H1 (cell line): ENCODE measurements around the gene MTFMT. TPM values are rescaled to one million over a fixed set of nuclear protein-coding genes. Genes with fewer than 3 reads are reported as not detected.

Source experiments
- CTCF ChIA-PET: fragments of 300-600 bp; sonication (Branson Sonifier 250); formaldehyde crosslinking; loops from one replicate; lab custom pipeline; 2021; ENCODE audit not compliant: partially characterized antibody; lab: Charles Lee
- POLR2A ChIA-PET: fragments of 300-600 bp; sonication (Branson Sonifier 250); formaldehyde crosslinking; loops from one replicate; lab custom pipeline; 2021; ENCODE audit warnings: inconsistent platforms; ENCODE audit not compliant: partially characterized antibody; lab: Charles Lee
- DNase-seq, 2 experiments: peaks; one replicate each; pipeline versions ENCODE4 v3.0.0 to v3.0.0-alpha.2; 2010 to 2022; ENCODE audit warnings: low spot score in 2 of 2, low read depth in 1 of 2, mixed read lengths in 1 of 2
- FAIRE-seq: peaks from 2 replicates; lab custom pipeline; 2011; peaks lifted over from hg19 to GRCh38; lab: Jason Lieb, UNC
- H2AFZ ChIP-seq: 2 replicates; pipeline ENCODE4 v1.8.1; 2012; ENCODE audit warnings: low read length, inconsistent platforms
- H2AK5ac ChIP-seq: 2 replicates; pipeline ENCODE4 v1.6.1; 2013; ENCODE audit warnings: low read depth, low read length
- H2BK120ac ChIP-seq: replicated peaks from 2 replicates; pipeline ENCODE3; 2013; ENCODE audit warnings: low read depth, low read length, inconsistent platforms
- H2BK12ac ChIP-seq: 2 replicates; pipeline ENCODE4 v1.6.1; 2013; ENCODE audit warnings: low read depth, low read length
- H2BK15ac ChIP-seq: 2 replicates; pipeline ENCODE4 v1.6.1; 2013; ENCODE audit warnings: low read length
- H2BK20ac ChIP-seq: 2 replicates; pipeline ENCODE4 v1.6.1; 2013; ENCODE audit warnings: low read length
- H2BK5ac ChIP-seq: 2 replicates; pipeline ENCODE4 v1.6.1; 2013; ENCODE audit warnings: low read depth, low read length
- H3K14ac ChIP-seq: 2 replicates; pipeline ENCODE4 v1.6.1; 2013; ENCODE audit warnings: inconsistent platforms; ENCODE audit not compliant: insufficient read length
- H3K18ac ChIP-seq: 2 replicates; pipeline ENCODE4 v1.6.1; 2013; ENCODE audit warnings: low read length; ENCODE audit errors: extremely low read depth
- H3K23ac ChIP-seq: 2 replicates; pipeline ENCODE4 v1.6.1; 2013; ENCODE audit warnings: inconsistent platforms; ENCODE audit not compliant: insufficient read length
- H3K23me2 ChIP-seq: 2 replicates; pipeline ENCODE4 v1.6.1; 2013; ENCODE audit warnings: low read depth, low read length
- H3K27ac ChIP-seq: 2 replicates; pipeline ENCODE4 v1.6.1; 2011; ENCODE audit warnings: low read depth, low read length, inconsistent platforms
- H3K27me3 ChIP-seq, 4 experiments: replicated peaks in 1 of 4; 1 replicate in 1 of 4; 2 replicates in 3 of 4; pipeline versions ENCODE4 v1.6.1 to v1.8.1; 2011 to 2013; ENCODE audit warnings: low read length in 3 of 4, mild to moderate bottlenecking in 3 of 4, inconsistent platforms in 2 of 4, mixed read lengths in 2 of 4, moderate library complexity in 1 of 4; ENCODE audit not compliant: control insufficient read depth in 3 of 4, insufficient read depth in 3 of 4; ENCODE audit errors: extremely low read depth in 1 of 4
- H3K36me3 ChIP-seq, 4 experiments: 2 replicates each; pipeline versions ENCODE4 v1.6.1 to v1.8.1; 2011 to 2013; ENCODE audit warnings: mild to moderate bottlenecking in 4 of 4, low read length in 3 of 4, moderate library complexity in 2 of 4, control low read depth in 1 of 4, inconsistent platforms in 1 of 4; ENCODE audit not compliant: insufficient read depth in 4 of 4, control insufficient read depth in 2 of 4
- H3K4ac ChIP-seq: replicated peaks from 2 replicates; pipeline ENCODE3; 2013; ENCODE audit warnings: low read length, low read depth, mixed read lengths, inconsistent platforms; ENCODE audit not compliant: insufficient read length
- H3K4me1 ChIP-seq, 4 experiments: replicated peaks in 1 of 4; 1 replicate in 1 of 4; 2 replicates in 3 of 4; pipeline versions ENCODE4 v1.6.1 to v1.8.1; 2011 to 2013; ENCODE audit warnings: low read length in 3 of 4, inconsistent platforms in 2 of 4, mixed read lengths in 1 of 4; ENCODE audit not compliant: insufficient read depth in 4 of 4, control insufficient read depth in 3 of 4
- H3K4me2 ChIP-seq, 2 experiments: 2 replicates each; pipeline versions ENCODE4 v1.6.1 to v1.8.1; 2011 to 2013; ENCODE audit warnings: low read depth in 2 of 2, low read length in 2 of 2, control low read depth in 1 of 2, inconsistent platforms in 1 of 2, mild to moderate bottlenecking in 1 of 2; ENCODE audit not compliant: insufficient read depth in 1 of 2
- H3K4me3 ChIP-seq, 4 experiments: fragments of 200-600, 300-600 bp in 1 of 4; sonication (generic), shearing (Covaris generic), sonication (Bioruptor Twin) in 1 of 4; 2 replicates each; pipeline versions ENCODE4 v1.5.1 to v1.8.1; 2011 to 2016; ENCODE audit warnings: low read length in 4 of 4, low read depth in 3 of 4, control low read depth in 2 of 4, inconsistent platforms in 2 of 4, mild to moderate bottlenecking in 2 of 4, mixed read lengths in 1 of 4, moderate library complexity in 1 of 4; ENCODE audit not compliant: insufficient read depth in 2 of 4; ENCODE audit errors: extremely low read depth in 1 of 4
- H3K56ac ChIP-seq: replicated peaks from 2 replicates; pipeline ENCODE3; 2013; ENCODE audit warnings: low read depth, mild to moderate bottlenecking, mixed read lengths, low read length, inconsistent platforms; ENCODE audit not compliant: insufficient read length
- H3K79me1 ChIP-seq: 2 replicates; pipeline ENCODE4 v1.6.1; 2013; ENCODE audit warnings: low read depth, low read length, control low read depth
- H3K79me2 ChIP-seq, 2 experiments: 2 replicates each; pipeline versions ENCODE4 v1.6.1 to v1.8.1; 2012 to 2013; ENCODE audit warnings: low read length in 2 of 2, mild to moderate bottlenecking in 2 of 2, inconsistent platforms in 1 of 2; ENCODE audit not compliant: insufficient read depth in 2 of 2, control insufficient read depth in 1 of 2
- H3K9ac ChIP-seq, 4 experiments: replicated peaks in 1 of 4; 1 replicate in 1 of 4; 2 replicates in 3 of 4; pipeline versions ENCODE4 v1.6.1 to v1.8.1; 2011 to 2013; ENCODE audit warnings: low read depth in 3 of 4, low read length in 3 of 4, control low read depth in 2 of 4, mild to moderate bottlenecking in 2 of 4, moderate library complexity in 2 of 4, inconsistent platforms in 1 of 4; ENCODE audit errors: extremely low read depth in 1 of 4
- H3K9me3 ChIP-seq, 2 experiments: 2 replicates each; pipeline versions ENCODE4 v1.6.1 to v1.8.1; 2012 to 2013; ENCODE audit warnings: mild to moderate bottlenecking in 2 of 2, moderate library complexity in 2 of 2, control low read depth in 1 of 2, inconsistent platforms in 1 of 2, low read depth in 1 of 2, low read length in 1 of 2, mixed read lengths in 1 of 2; ENCODE audit not compliant: insufficient read depth in 2 of 2
- H4K20me1 ChIP-seq, 2 experiments: replicated peaks in 1 of 2; 2 replicates each; pipeline versions ENCODE3 to v1.8.1; 2011 to 2013; ENCODE audit warnings: inconsistent platforms in 2 of 2, low read length in 2 of 2, mild to moderate bottlenecking in 1 of 2; ENCODE audit not compliant: insufficient read depth in 2 of 2, control insufficient read depth in 1 of 2
- H4K5ac ChIP-seq: 2 replicates; pipeline ENCODE4 v1.6.1; 2013; ENCODE audit warnings: low read length, low read depth, mixed read lengths, inconsistent platforms; ENCODE audit not compliant: insufficient read length
- H4K8ac ChIP-seq: 2 replicates; pipeline ENCODE4 v1.8.0; 2013; ENCODE audit warnings: mild to moderate bottlenecking, moderate library complexity, low read length, inconsistent platforms; ENCODE audit not compliant: insufficient read depth; ENCODE audit errors: extremely low read depth
- H4K91ac ChIP-seq: replicated peaks from 2 replicates; pipeline ENCODE3; 2013; ENCODE audit warnings: low read length, mixed read lengths, inconsistent platforms; ENCODE audit not compliant: insufficient read length
- KDM1A ChIP-seq: fragments of 200-600, 300-600 bp; sonication (generic); IDR thresholded peaks from 2 replicates; pipeline ENCODE4 v1.7.1; 2016; ENCODE audit warnings: mild to moderate bottlenecking, low read length, borderline replicate concordance
- RAD21 ChIP-seq, 2 experiments: IDR thresholded peaks in 1 of 2; conservative IDR thresholded peaks in 1 of 2; 2 replicates each; pipeline ENCODE4 v1.6.1; 2011; ENCODE audit warnings: low read depth in 2 of 2, low read length in 2 of 2, improper control_type of control experiment in 1 of 2, inconsistent platforms in 1 of 2, mild to moderate bottlenecking in 1 of 2, moderate library complexity in 1 of 2
- WGBS, 2 experiments: shearing (Covaris generic) in 1 of 2; methylation state at CpG; one replicate each; pipeline versions ENCODE4 v1.1.6 to v1.1.7; 2013 to 2015; ENCODE audit warnings: low lambda C conversion rate in 2 of 2, mixed read lengths in 2 of 2, inconsistent platforms in 1 of 2, low coverage in 1 of 2, missing lambda C conversion rate in 1 of 2; ENCODE audit not compliant: insufficient replicate concordance in 2 of 2, insufficient coverage in 1 of 2, insufficient read length in 1 of 2; ENCODE audit errors: extremely low coverage in 1 of 2, missing lambda C conversion rate in 1 of 2; 5-methylcytosine and 5-hydroxymethylcytosine counted together
- polyA plus RNA-seq, 7 experiments: library from polyadenylated mRNA; depleted of rRNA in 3 of 7; stranded (reverse) in 5 of 7; unstranded in 2 of 7; fragments of >200 nt in 5 of 7; fragments of 200-250 nt in 2 of 7; gene quantifications; 1 replicate in 5 of 7; 2 replicates in 1 of 7; 4 replicates in 1 of 7; pipeline versions ENCODE4 v1.2.1 to v1.2.3, GENCODE V29; 2011 to 2013; ENCODE audit warnings: missing spikeins in 2 of 7, mixed read lengths in 2 of 7
- total RNA-seq: library from RNA; stranded (reverse); fragmentation: NEBNext Ultra II Directional; extraction: Animal tissue kit (Norgen Biotek cat#: 25700); gene quantifications from 2 replicates; pipeline ENCODE4 v1.2.1, GENCODE V29; 2021
- TF ChIP-seq, protein P1 (sequence below), 3 experiments: IDR thresholded peaks; 1 replicate in 2 of 3; 2 replicates in 1 of 3; pipeline versions ENCODE4 v1.5.1 to v1.6.1; 2011; ENCODE audit warnings: low read length in 3 of 3, mild to moderate bottlenecking in 3 of 3, inconsistent platforms in 2 of 3, low read depth in 1 of 3, moderate library complexity in 1 of 3; ENCODE audit not compliant: insufficient read depth in 1 of 3; ENCODE audit errors: control extremely low read depth in 1 of 3

The MTFMT gene
- total and polyA plus RNA-seq, 2 of the 8 experiments (the other 6 are each of a cell fraction or from before 2014, with no cell fraction given): 7.7 to 20.8 TPM

GRCh38 chr15:64961013-64961412 lies 68.4 kb downstream of the MTFMT start:
- no peak overlapping the region for H3K27ac ChIP-seq
- no peak overlapping the region for H2BK20ac ChIP-seq
- H3K56ac ChIP-seq: no peak overlapping the region
- no peak overlapping the region for H2AK5ac ChIP-seq
- H2AFZ ChIP-seq: no peak overlapping the region
- CTCF ChIA-PET: interaction anchor here (0.6 to 3.6 kb wide), 16 partner anchors 10 to 857 kb away, joined by 3 to 15 read pairs (median 4); no protein-coding TSS in a partner anchor
- no peak overlapping the region for H3K23ac ChIP-seq
- 89% methylated on average over 5 of the region's 5 CpGs; no CpG with 5 or more reads in 1 of the 2 experiments for WGBS, 2 experiments
- no peak overlapping the region for H4K5ac ChIP-seq
- DNase-seq (no peak), FAIRE-seq (no peak)
- no peak overlapping the region for H3K4me3 ChIP-seq
- H3K79me1 ChIP-seq: no peaks in the 10 kb centered on the region
- H3K18ac ChIP-seq: no peak overlapping the region
- no peaks in the 10 kb centered on the region for H4K20me1 ChIP-seq
- H3K4me1 ChIP-seq: no peaks in the 10 kb centered on the region
- no peak overlapping the region for H3K4ac ChIP-seq
- H4K8ac ChIP-seq: no peak overlapping the region
- TF ChIP-seq RAD21 (IDR thresholded peaks at IDR 0.05 in 1 of 2, conservative IDR thresholded peaks at IDR 0.05 in 1 of 2; ENCODE audit: low read depth in 2 of 2, low read length in 2 of 2): peak; percentile 30 to 50; a peak in 3 of 4 replicates
- TF ChIP-seq, protein P1, sequence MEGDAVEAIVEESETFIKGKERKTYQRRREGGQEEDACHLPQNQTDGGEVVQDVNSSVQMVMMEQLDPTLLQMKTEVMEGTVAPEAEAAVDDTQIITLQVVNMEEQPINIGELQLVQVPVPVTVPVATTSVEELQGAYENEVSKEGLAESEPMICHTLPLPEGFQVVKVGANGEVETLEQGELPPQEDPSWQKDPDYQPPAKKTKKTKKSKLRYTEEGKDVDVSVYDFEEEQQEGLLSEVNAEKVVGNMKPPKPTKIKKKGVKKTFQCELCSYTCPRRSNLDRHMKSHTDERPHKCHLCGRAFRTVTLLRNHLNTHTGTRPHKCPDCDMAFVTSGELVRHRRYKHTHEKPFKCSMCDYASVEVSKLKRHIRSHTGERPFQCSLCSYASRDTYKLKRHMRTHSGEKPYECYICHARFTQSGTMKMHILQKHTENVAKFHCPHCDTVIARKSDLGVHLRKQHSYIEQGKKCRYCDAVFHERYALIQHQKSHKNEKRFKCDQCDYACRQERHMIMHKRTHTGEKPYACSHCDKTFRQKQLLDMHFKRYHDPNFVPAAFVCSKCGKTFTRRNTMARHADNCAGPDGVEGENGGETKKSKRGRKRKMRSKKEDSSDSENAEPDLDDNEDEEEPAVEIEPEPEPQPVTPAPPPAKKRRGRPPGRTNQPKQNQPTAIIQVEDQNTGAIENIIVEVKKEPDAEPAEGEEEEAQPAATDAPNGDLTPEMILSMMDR (IDR thresholded peaks at IDR 0.05; ENCODE audit: control extremely low read depth in 1 of 3, insufficient read depth in 1 of 3, low read depth in 1 of 3, low read length in 3 of 3): peak; percentile 41 to 61 (median 55)
- TF ChIP-seq KDM1A: no peak
- no peak overlapping the region for H4K91ac ChIP-seq
- no peak overlapping the region for H3K9ac ChIP-seq
- H3K23me2 ChIP-seq: no peaks in the 10 kb centered on the region
- no peak overlapping the region for H3K14ac ChIP-seq
- no peak overlapping the region for H2BK12ac ChIP-seq
- POLR2A ChIA-PET: interaction anchor here (1.1 to 1.5 kb wide), 2 partner anchors 11 to 17 kb away, joined by 4 read pairs; no protein-coding TSS in a partner anchor
- H3K36me3 ChIP-seq: peaks cover 15 to 59% (median 28%) of the 10 kb centered on the region in 4 experiments; a peak in 7 of 8 replicates
- no peaks in the 10 kb centered on the region for H3K27me3 ChIP-seq
- no peaks in the 10 kb centered on the region for H3K79me2 ChIP-seq
- no peaks in the 10 kb centered on the region for H3K9me3 ChIP-seq
- no peak overlapping the region for H3K4me2 ChIP-seq
- no peak overlapping the region for H2BK15ac ChIP-seq
- no peak overlapping the region for H2BK120ac ChIP-seq
- no peak overlapping the region for H2BK5ac ChIP-seq
